Esophagus muscularis mucosa (tissue), 4 donors: ENCODE results near the gene POLR3E. TPM values are rescaled to one million over a fixed set of nuclear protein-coding genes. Genes with fewer than 3 reads are reported as not detected.

Source experiments
- DNase-seq: peaks from one replicate; pipeline ENCODE4 v3.0.0-alpha.2; 2017; ENCODE audit errors: extremely low spot score
- H3K27ac ChIP-seq, 4 donors: fragments of 200-600 bp; sonication (generic); replicated peaks in 1 of 4; 1 replicate in 3 of 4; 2 replicates in 1 of 4; pipeline ENCODE4 v1.5.1; 2016 to 2019; ENCODE audit warnings: mild to moderate bottlenecking in 1 of 4
- H3K27me3 ChIP-seq, 4 donors: fragments of 200-600 bp; sonication (generic); one replicate each; pipeline versions ENCODE4 v1.5.1 to v1.6.0; 2016 to 2019
- H3K36me3 ChIP-seq, 4 donors: fragments of 200-600 bp; sonication (generic); one replicate each; pipeline ENCODE4 v1.5.1; 2016 to 2019
- H3K4me1 ChIP-seq, 4 donors: fragments of 200-600 bp; sonication (generic); one replicate each; pipeline ENCODE4 v1.5.1; 2016 to 2019
- H3K4me3 ChIP-seq, 4 donors: fragments of 200-600 bp; sonication (generic); 1 replicate in 2 of 4; 2 replicates in 2 of 4; pipeline ENCODE4 v1.5.1; 2016 to 2019; ENCODE audit warnings: mild to moderate bottlenecking in 4 of 4, moderate library complexity in 1 of 4
- H3K9me3 ChIP-seq, 4 donors: fragments of 200-600 bp; sonication (generic); 1 replicate in 3 of 4; 2 replicates in 1 of 4; pipeline ENCODE4 v1.5.1; 2016 to 2019
- CTCF ChIP-seq, 3 experiments: fragments of 200-600 bp in 2 of 3; fragments of 450-650 bp in 1 of 3; sonication (generic) in 2 of 3; IDR thresholded peaks; one replicate each; pipeline ENCODE4 v1.5.1; 2017 to 2019; ENCODE audit warnings: antibody characterized with exemption in 3 of 3, mild to moderate bottlenecking in 2 of 3, moderate library complexity in 1 of 3
- EP300 ChIP-seq: sonication (generic); formaldehyde crosslinking; IDR thresholded peaks from one replicate; pipeline ENCODE4 v1.6.1; 2017; ENCODE audit warnings: antibody characterized with exemption
- POLR2A ChIP-seq: fragments of 450-650 bp; IDR thresholded peaks from one replicate; pipeline ENCODE4 v1.6.1; 2017; ENCODE audit warnings: antibody characterized with exemption, moderate library complexity, mild to moderate bottlenecking, low read depth
- POLR2AphosphoS5 ChIP-seq, 2 donors: sonication (generic); formaldehyde crosslinking; IDR thresholded peaks; one replicate each; pipeline ENCODE4 v1.6.1; 2017; ENCODE audit warnings: antibody characterized with exemption in 2 of 2
- WGBS: methylation state at CpG from one replicate; pipeline ENCODE4 v1.1.5; 2018; 5-methylcytosine and 5-hydroxymethylcytosine counted together
- intact Hi-C: fragments of 100-400 bp; cut with DNase I; formaldehyde crosslinking; loops from one replicate; pipeline ENCODE4 v1.15.1; 2023
- total RNA-seq, 4 donors: library from RNA; depleted of rRNA; stranded (reverse); fragments of >200 nt; gene quantifications; one replicate each; pipeline versions ENCODE4 v1.1.0 to v1.2.1, GENCODE V29; 2016

Gene POLR3E
- total RNA-seq, 4 donors from 2014 or later = 39.9 to 50.7 (median 49.0) TPM

- intact Hi-C loops = no loop called here
- H3K4me1 ChIP-seq = no peaks in the 10 kb centered on the region
- H3K36me3 ChIP-seq = peaks cover 76 to 100% (median 93%) of the 10 kb centered on the region in 4 donors
- WGBS = 75% methylated on average over 3 of the region's 5 CpGs
- H3K9me3 ChIP-seq = no peaks in the 10 kb centered on the region
- no peak for TF ChIP-seq EP300
- no peak for TF ChIP-seq POLR2A
- TF ChIP-seq CTCF (IDR thresholded peaks at IDR 0.05) = no peak
- no peak for TF ChIP-seq POLR2AphosphoS5 (IDR thresholded peaks at IDR 0.05)
- DNase-seq = no peak
- no peak overlapping the region for H3K27ac ChIP-seq
- H3K4me3 ChIP-seq = no peak overlapping the region
- H3K27me3 ChIP-seq = no peaks in the 10 kb centered on the region
These were observed 31.9 kb upstream of the POLR3E start for GRCh38 chr16:22265351-22265750.

- Histone ChIP-seq H3K36me3 (peaks cover 71 to 100% (median 92%) of the 10 kb centered on the region in 4 donors), H3K27ac (no peak overlapping the region), H3K4me3 (no peak overlapping the region), H3K9me3 (no peaks in the 10 kb centered on the region), H3K4me1 (no peaks in the 10 kb centered on the region), H3K27me3 (no peaks in the 10 kb centered on the region)
- DNase-seq = no peak
- intact Hi-C loops = no loop called here
- TF ChIP-seq EP300 (no peak), POLR2AphosphoS5 (IDR thresholded peaks at IDR 0.05) (no peak), CTCF (IDR thresholded peaks at IDR 0.05) (no peak), POLR2A (no peak)
- 99% methylated on average over 15 of the region's 19 CpGs for whole genome bisulfite sequencing
These were observed 30.7 kb upstream of the POLR3E start for GRCh38 chr16:22266546-22266945.

GRCh38 chr16:22267764-22268163, 29.4 kb upstream of the POLR3E start:
- DNase-seq = no peak
- no peaks in the 10 kb centered on the region for H3K4me1 ChIP-seq
- H3K27me3 ChIP-seq = no peaks in the 10 kb centered on the region
- no peak overlapping the region for H3K4me3 ChIP-seq
- no peaks in the 10 kb centered on the region for H3K9me3 ChIP-seq
- 80% methylated on average over 8 of the region's 8 CpGs for WGBS
- H3K27ac ChIP-seq = no peak overlapping the region
- intact Hi-C loops = no loop called here
- H3K36me3 ChIP-seq = peaks cover 60 to 100% (median 87%) of the 10 kb centered on the region in 4 donors
- no peak for TF ChIP-seq POLR2AphosphoS5 (IDR thresholded peaks at IDR 0.05)

- Histone ChIP-seq H3K4me1 (no peaks in the 10 kb centered on the region), H3K9me3 (no peaks in the 10 kb centered on the region), H3K36me3 (peaks cover 56 to 100% (median 88%) of the 10 kb centered on the region in 4 donors), H3K27me3 (no peaks in the 10 kb centered on the region), H3K27ac (no peak overlapping the region), H3K4me3 (no peak overlapping the region)
- DNase-seq = no peak
- intact Hi-C loops = no loop called here
- WGBS = 91% methylated on average over 3 of the region's 3 CpGs
- TF ChIP-seq POLR2AphosphoS5 (IDR thresholded peaks at IDR 0.05) = no peak
- no peak for TF ChIP-seq CTCF (IDR thresholded peaks at IDR 0.05)
- TF ChIP-seq EP300 = no peak
- no peak for TF ChIP-seq POLR2A
These were observed 26.7 kb upstream of the POLR3E start for GRCh38 chr16:22270525-22270924.

GRCh38 chr16:22272870-22273650, 24.1 kb upstream of the POLR3E start:
- Histone ChIP-seq H3K4me1 (no peaks in the 10 kb centered on the region), H3K4me3 (no peak overlapping the region), H3K36me3 (peaks cover 58 to 100% (median 88%) of the 10 kb centered on the region in 4 donors), H3K27me3 (no peaks in the 10 kb centered on the region), H3K27ac (no peak overlapping the region), H3K9me3 (no peaks in the 10 kb centered on the region)
- intact Hi-C loops = no loop called here
- TF ChIP-seq EP300 (no peak), POLR2AphosphoS5 (IDR thresholded peaks at IDR 0.05) (no peak), POLR2A (no peak), CTCF (IDR thresholded peaks at IDR 0.05) (no peak)
- DNase-seq = no peak
- WGBS = 76% methylated on average over 8 of the region's 8 CpGs
